PFSK-1 (cell line): ENCODE results near the gene CTRL.

Source experiments
- FOXP2 ChIP-seq: optimal IDR thresholded peaks from 2 replicates; pipeline ENCODE3; 2011; ENCODE audit warnings: borderline replicate concordance, control low read depth, inconsistent platforms; ENCODE audit not compliant: insufficient read depth; ENCODE audit errors: extremely low read length, extremely low read depth
- POLR2AphosphoS5 ChIP-seq: IDR thresholded peaks from 2 replicates; pipeline ENCODE4 v1.6.1; 2012; ENCODE audit warnings: low read depth, mild to moderate bottlenecking, control low read depth, low read length, moderate library complexity
- SIN3A ChIP-seq: IDR thresholded peaks from 2 replicates; pipeline ENCODE4 v1.6.1; 2012; ENCODE audit warnings: mild to moderate bottlenecking, low read length, moderate library complexity, borderline replicate concordance; ENCODE audit not compliant: insufficient read depth
- TAF1 ChIP-seq: IDR thresholded peaks from 2 replicates; pipeline ENCODE4 v1.6.1; 2012; ENCODE audit warnings: low read length, control low read depth, borderline replicate concordance; ENCODE audit not compliant: insufficient read depth
- TF ChIP-seq, protein P1 (sequence below), 2 experiments: IDR thresholded peaks; 2 replicates each; pipeline versions ENCODE4 v1.6.1 to v1.8.0; 2011 to 2012; ENCODE audit warnings: low read depth in 2 of 2, low read length in 2 of 2, control low read depth in 1 of 2, inconsistent platforms in 1 of 2, mild to moderate bottlenecking in 1 of 2, moderate library complexity in 1 of 2; ENCODE audit not compliant: insufficient read depth in 1 of 2

The CTRL gene

GRCh38 chr16:67892899-67893742 lies 38.5 kb downstream of the CTRL start, which contains the start of gene PSKH1:
Gene PSKH1 (plus strand): TSS chr16:67893254. CDS start chr16:67908750, 15,496 bp downstream.
- TF ChIP-seq FOXP2 (no peak), POLR2AphosphoS5 (peak; percentile 37; the same call in 1 of the 2 replicates)

DNA sequence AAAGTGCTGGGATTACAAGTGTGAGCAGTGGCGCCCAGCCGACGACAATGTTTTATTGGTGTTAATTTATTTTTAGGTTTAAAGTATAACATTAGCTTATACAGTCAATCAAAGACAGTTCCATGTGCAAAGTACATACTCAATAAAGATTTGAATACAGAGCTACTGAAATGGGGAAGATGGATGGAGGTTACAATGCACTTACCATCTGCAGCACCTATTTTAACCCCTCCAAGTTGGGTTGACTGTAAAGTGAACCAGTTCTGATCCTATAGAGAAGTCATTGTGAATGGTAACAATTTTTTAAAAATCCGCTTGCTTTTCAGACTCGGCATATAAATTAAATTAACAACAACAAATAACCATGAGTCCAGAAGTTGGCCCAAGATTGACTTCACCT lies 39.3 kb downstream of the CTRL start:
- TF ChIP-seq SIN3A (no peak), POLR2AphosphoS5 (no peak), TAF1 (no peak), FOXP2 (no peak)
- TF ChIP-seq, protein P1, sequence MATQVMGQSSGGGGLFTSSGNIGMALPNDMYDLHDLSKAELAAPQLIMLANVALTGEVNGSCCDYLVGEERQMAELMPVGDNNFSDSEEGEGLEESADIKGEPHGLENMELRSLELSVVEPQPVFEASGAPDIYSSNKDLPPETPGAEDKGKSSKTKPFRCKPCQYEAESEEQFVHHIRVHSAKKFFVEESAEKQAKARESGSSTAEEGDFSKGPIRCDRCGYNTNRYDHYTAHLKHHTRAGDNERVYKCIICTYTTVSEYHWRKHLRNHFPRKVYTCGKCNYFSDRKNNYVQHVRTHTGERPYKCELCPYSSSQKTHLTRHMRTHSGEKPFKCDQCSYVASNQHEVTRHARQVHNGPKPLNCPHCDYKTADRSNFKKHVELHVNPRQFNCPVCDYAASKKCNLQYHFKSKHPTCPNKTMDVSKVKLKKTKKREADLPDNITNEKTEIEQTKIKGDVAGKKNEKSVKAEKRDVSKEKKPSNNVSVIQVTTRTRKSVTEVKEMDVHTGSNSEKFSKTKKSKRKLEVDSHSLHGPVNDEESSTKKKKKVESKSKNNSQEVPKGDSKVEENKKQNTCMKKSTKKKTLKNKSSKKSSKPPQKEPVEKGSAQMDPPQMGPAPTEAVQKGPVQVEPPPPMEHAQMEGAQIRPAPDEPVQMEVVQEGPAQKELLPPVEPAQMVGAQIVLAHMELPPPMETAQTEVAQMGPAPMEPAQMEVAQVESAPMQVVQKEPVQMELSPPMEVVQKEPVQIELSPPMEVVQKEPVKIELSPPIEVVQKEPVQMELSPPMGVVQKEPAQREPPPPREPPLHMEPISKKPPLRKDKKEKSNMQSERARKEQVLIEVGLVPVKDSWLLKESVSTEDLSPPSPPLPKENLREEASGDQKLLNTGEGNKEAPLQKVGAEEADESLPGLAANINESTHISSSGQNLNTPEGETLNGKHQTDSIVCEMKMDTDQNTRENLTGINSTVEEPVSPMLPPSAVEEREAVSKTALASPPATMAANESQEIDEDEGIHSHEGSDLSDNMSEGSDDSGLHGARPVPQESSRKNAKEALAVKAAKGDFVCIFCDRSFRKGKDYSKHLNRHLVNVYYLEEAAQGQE (IDR thresholded peaks at IDR 0.05; ENCODE audit: insufficient read depth in 1 of 2, low read depth in 2 of 2, low read length in 2 of 2): no peak

DNA sequence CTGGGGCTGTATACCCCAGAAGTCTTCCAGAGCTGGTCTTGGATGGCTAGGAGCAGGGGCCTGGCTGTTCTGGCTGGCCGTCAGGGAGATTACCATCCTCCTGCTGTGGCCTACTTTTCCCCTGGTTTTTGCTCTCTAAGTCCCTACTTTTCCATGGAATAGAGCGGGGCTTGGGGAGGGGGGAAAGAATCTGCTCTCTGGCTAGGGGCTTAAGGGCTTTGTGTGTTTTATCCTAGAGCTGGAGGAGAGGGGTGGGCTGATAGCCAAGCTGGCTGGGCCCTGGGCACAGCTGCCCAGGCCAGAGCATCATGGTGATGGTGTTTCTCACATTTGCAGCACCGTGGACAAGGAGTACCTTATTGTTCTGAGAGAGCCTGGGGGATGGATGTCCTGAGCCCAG lies 43.3 kb downstream of the CTRL start:
- TF ChIP-seq FOXP2 (no peak), POLR2AphosphoS5 (no peak), SIN3A (no peak), TAF1 (no peak)
- TF ChIP-seq, protein P1 (IDR thresholded peaks at IDR 0.05; ENCODE audit: insufficient read depth in 1 of 2, low read depth in 2 of 2, low read length in 2 of 2): no peak

DNA sequence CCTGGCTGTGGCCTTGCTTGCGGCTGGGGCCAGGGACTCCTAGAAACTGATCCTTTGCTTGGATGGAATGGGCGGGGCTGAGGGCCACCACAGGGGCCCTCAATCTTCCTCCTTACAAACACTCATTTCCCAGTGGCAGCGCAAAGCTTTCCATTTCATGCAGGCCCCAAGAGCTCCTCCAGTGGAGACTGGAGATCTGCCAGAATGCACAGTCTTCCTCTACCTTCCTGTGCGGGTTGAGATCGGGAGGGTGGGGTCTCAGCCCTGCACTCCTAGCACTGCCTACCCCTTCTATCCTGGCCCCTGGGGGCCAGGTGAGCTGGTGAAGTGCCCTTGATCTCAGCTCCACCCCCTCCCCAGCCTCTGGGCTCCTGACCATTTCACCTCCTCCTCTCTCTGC lies 45.3 kb downstream of the CTRL start:
- TF ChIP-seq TAF1 (no peak), POLR2AphosphoS5 (no peak), FOXP2 (no peak), SIN3A (no peak)
- TF ChIP-seq, protein P1 (IDR thresholded peaks at IDR 0.05; ENCODE audit: insufficient read depth in 1 of 2, low read depth in 2 of 2, low read length in 2 of 2): no peak

- TF ChIP-seq TAF1 (no peak), SIN3A (no peak), FOXP2 (no peak), POLR2AphosphoS5 (no peak)
- TF ChIP-seq, protein P1 (IDR thresholded peaks at IDR 0.05; ENCODE audit: insufficient read depth in 1 of 2, low read depth in 2 of 2, low read length in 2 of 2): no peak
These were observed 45.7 kb downstream of the CTRL start for GRCh38 chr16:67885976-67886375.
